Skeletal muscle satellite cell (primary cell): ENCODE data around the gene SLC66A2.

Experiments used
- H3K27me3 ChIP-seq: 2 replicates; pipeline ENCODE4 v1.7.0; 2013; ENCODE audit warnings: low read length; ENCODE audit not compliant: control insufficient read depth, insufficient read depth
- H3K36me3 ChIP-seq: 2 replicates; pipeline ENCODE4 v1.7.0; 2013; ENCODE audit warnings: mild to moderate bottlenecking, control low read depth, low read length; ENCODE audit not compliant: insufficient read depth
- H3K4me1 ChIP-seq: 2 replicates; pipeline ENCODE4 v1.7.0; 2013; ENCODE audit warnings: low read length; ENCODE audit not compliant: control insufficient read depth, insufficient read depth
- H3K4me2 ChIP-seq: 2 replicates; pipeline ENCODE4 v1.7.0; 2013; ENCODE audit warnings: mild to moderate bottlenecking, low read length
- H3K4me3 ChIP-seq: 2 replicates; pipeline ENCODE4 v1.7.0; 2013; ENCODE audit warnings: low read length
- H3K9ac ChIP-seq: 2 replicates; pipeline ENCODE4 v1.7.0; 2013; ENCODE audit warnings: mild to moderate bottlenecking, low read depth, low read length, moderate library complexity
- H3K9me3 ChIP-seq: replicated peaks from 2 replicates; pipeline ENCODE4 v1.7.0; 2013; ENCODE audit warnings: mild to moderate bottlenecking, control low read depth, low read length

The SLC66A2 gene

GRCh38 chr18:79877163-79878091, 74.0 kb downstream of the SLC66A2 start:
- no peak overlapping the region for H3K4me3 ChIP-seq
- H3K27me3 ChIP-seq: peaks cover 73% of the 10 kb centered on the region
- H3K9ac ChIP-seq: no peak overlapping the region
- no peak overlapping the region for H3K4me2 ChIP-seq
- peaks cover 5% of the 10 kb centered on the region for H3K4me1 ChIP-seq
- no peaks in the 10 kb centered on the region for H3K9me3 ChIP-seq
- H3K36me3 ChIP-seq: no peaks in the 10 kb centered on the region

DNA sequence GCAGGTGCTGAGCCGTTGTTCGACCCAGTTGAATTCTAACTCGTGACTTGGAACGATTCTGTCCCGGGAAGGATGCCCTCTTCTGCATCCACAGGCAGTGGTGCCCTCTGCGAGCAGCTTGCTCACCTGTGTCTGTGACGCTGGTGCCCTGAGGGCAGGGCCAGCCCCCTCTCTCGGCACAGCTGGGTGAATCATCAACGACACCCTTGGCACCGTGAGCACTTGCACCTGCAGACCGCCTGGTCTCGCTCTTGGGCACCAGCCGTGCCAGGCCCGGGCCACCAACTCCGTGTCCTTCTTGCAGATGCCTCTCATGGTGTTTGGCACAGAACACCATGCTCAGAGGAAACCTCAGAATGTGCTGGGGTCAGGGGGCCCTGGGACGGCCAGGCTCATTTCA, 75.0 kb downstream of the SLC66A2 start:
- H3K9me3 ChIP-seq: no peaks in the 10 kb centered on the region
- no peaks in the 10 kb centered on the region for H3K36me3 ChIP-seq
- H3K4me1 ChIP-seq: peaks cover 5% of the 10 kb centered on the region
- no peak overlapping the region for H3K4me2 ChIP-seq
- no peak overlapping the region for H3K9ac ChIP-seq
- H3K27me3 ChIP-seq: peaks cover 77% of the 10 kb centered on the region
- H3K4me3 ChIP-seq: no peak overlapping the region

DNA sequence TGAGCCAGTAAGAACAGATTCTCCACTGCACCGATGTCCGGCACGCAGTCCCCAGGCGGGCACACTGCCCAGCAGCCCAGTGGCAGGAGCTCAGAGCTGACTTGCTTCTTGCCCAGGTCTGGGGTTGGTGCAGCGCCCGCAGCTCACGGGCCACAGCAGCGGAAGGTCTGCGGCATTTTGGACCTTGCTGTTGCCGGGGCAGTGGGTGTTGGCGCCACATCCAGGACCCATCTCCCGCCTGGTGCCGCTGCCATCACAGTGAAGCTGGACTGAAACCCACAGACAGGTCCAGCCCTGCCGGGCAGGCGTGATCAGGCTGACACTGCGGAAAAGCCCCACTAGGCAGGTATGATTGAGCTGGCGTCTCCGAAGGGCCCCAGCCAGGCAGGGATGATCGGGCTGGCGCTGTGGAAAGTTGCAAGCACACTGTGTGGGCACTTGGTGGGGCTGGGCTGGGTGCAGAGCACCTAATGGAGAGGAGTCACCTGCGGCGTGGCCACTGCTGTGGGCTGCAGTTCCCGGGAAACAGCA, 75.5 kb downstream of the SLC66A2 start:
- Histone ChIP-seq H3K9me3 (no peaks in the 10 kb centered on the region), H3K9ac (no peak overlapping the region), H3K36me3 (no peaks in the 10 kb centered on the region), H3K4me2 (no peak overlapping the region), H3K27me3 (peaks cover 77% of the 10 kb centered on the region), H3K4me1 (peaks cover 5% of the 10 kb centered on the region), H3K4me3 (no peak overlapping the region)

- Histone ChIP-seq H3K9me3 (no peaks in the 10 kb centered on the region), H3K4me1 (peaks cover 5% of the 10 kb centered on the region), H3K36me3 (no peaks in the 10 kb centered on the region), H3K4me2 (no peak overlapping the region), H3K9ac (no peak overlapping the region), H3K4me3 (no peak overlapping the region), H3K27me3 (peaks cover 77% of the 10 kb centered on the region)
These were observed 75.9 kb downstream of the SLC66A2 start for GRCh38 chr18:79875531-79875919.

- H3K4me1 ChIP-seq: peaks cover 5% of the 10 kb centered on the region
- H3K4me2 ChIP-seq: no peak overlapping the region
- peaks cover 83% of the 10 kb centered on the region for H3K27me3 ChIP-seq
- no peak overlapping the region for H3K9ac ChIP-seq
- H3K9me3 ChIP-seq: no peaks in the 10 kb centered on the region
- no peak overlapping the region for H3K4me3 ChIP-seq
- H3K36me3 ChIP-seq: no peaks in the 10 kb centered on the region
These were observed 76.6 kb downstream of the SLC66A2 start for GRCh38 chr18:79874553-79875530.

- Histone ChIP-seq H3K4me2 (no peak overlapping the region), H3K27me3 (peaks cover 87% of the 10 kb centered on the region), H3K36me3 (no peaks in the 10 kb centered on the region), H3K4me1 (peaks cover 5% of the 10 kb centered on the region), H3K4me3 (no peak overlapping the region), H3K9me3 (no peaks in the 10 kb centered on the region), H3K9ac (no peak overlapping the region)
These were observed 77.9 kb downstream of the SLC66A2 start for GRCh38 chr18:79873449-79874110.

GRCh38 chr18:79872527-79873444, 78.7 kb downstream of the SLC66A2 start:
- H3K36me3 ChIP-seq: no peaks in the 10 kb centered on the region
- H3K27me3 ChIP-seq: peaks cover 89% of the 10 kb centered on the region
- peaks cover 2% of the 10 kb centered on the region for H3K4me1 ChIP-seq
- no peaks in the 10 kb centered on the region for H3K9me3 ChIP-seq
- no peak overlapping the region for H3K4me3 ChIP-seq
- no peak overlapping the region for H3K9ac ChIP-seq
- no peak overlapping the region for H3K4me2 ChIP-seq

DNA sequence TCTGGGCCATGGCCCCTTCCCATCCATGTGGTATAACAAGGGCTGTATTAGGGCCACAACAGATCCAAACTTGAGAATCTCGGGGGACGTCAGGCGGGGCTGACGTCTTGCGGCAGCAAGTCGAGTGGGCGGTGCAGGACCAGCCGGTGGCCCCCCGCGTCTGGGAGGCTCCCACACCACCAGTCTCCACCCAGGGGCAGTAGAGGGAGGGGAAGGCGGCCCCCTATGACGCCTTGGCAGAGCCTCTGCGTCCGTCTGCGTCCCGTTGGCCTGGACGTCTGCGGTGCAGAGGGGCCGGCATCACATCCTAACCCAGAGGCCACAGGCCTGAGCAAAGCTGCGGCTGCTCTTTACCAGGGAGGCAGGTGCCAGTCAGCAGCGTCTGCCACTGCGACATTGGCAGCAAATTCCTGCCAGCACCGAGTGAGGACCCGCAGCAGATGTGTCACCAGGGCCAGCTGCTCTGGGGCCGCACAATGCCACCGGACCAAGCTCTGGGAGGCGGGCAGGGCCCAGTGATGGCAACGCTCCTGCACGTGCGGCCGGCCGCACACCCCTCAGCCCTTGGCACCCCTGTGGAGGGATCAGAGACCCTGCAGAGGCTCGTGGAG, 79.9 kb downstream of the SLC66A2 start:
- H3K9me3 ChIP-seq: no peaks in the 10 kb centered on the region
- H3K27me3 ChIP-seq: peaks cover 86% of the 10 kb centered on the region
- no peak overlapping the region for H3K4me2 ChIP-seq
- H3K4me1 ChIP-seq: no peaks in the 10 kb centered on the region
- H3K36me3 ChIP-seq: no peaks in the 10 kb centered on the region
- no peak overlapping the region for H3K4me3 ChIP-seq
- no peak overlapping the region for H3K9ac ChIP-seq

GRCh38 chr18:79871026-79871390, 80.4 kb downstream of the SLC66A2 start:
- no peaks in the 10 kb centered on the region for H3K36me3 ChIP-seq
- H3K4me3 ChIP-seq: no peak overlapping the region
- peaks cover 80% of the 10 kb centered on the region for H3K27me3 ChIP-seq
- H3K9ac ChIP-seq: no peak overlapping the region
- no peaks in the 10 kb centered on the region for H3K9me3 ChIP-seq
- H3K4me1 ChIP-seq: no peaks in the 10 kb centered on the region
- H3K4me2 ChIP-seq: no peak overlapping the region
